Erythroblast (primary cell): ENCODE results near the gene ZNF680.

ENCODE experiments used
- GATA1 ChIP-seq: IDR thresholded peaks from 2 replicates; pipeline ENCODE4 v1.6.1; 2011; ENCODE audit warnings: low read depth, mild to moderate bottlenecking, control low read depth, low read length, moderate library complexity
- POLR2A ChIP-seq: IDR thresholded peaks from 2 replicates; pipeline ENCODE4 v1.6.1; 2011; ENCODE audit warnings: mild to moderate bottlenecking, low read length

GRCh38 chr7:64509583-64509982, 53.3 kb downstream of the ZNF680 start:
- no peak for TF ChIP-seq GATA1
- TF ChIP-seq POLR2A = no peak
